ENCODE results near the gene LAMA5.

The LAMA5 gene

DNA sequence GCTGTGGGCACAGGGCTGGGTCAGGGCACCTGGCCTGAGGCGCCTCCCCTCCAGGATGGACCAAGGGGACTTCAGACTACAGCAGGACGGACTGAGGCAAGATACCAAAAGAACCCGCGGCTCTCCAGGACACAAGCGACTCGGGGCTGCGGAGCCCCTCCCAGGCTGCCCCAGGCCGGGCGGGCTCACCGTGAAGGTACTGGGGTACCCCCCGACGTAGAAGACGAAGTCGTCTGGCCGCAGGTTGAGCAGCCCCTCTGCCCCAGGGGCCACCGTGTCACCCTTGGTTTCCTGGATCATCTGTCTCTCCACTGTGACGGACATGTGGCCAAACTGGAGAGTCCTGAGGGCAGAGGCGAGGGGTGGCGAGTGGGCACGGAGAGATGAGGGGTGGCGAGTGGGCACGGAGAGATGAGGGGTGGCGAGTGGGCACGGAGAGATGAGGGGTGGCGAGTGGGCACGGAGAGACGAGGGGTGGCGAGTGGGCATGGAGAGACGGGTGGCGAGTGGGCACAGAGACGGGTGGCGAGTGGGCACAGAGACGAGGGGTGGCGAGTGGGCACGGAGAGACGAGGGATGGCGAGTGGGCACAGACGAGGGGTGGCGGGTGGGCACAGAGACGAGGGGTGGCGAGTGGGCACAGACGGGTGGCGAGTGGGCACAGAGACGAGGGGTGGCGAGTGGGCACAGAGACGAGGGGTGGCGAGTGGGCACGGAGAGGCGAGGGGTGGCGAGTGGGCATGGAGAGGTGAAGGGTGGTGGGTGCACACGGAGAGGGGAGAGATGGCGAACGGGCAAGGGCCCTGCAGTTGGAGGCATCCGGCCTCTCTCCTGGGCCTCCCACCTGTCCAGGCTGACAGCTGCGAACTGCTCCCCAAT is 53.4 kb downstream of the LAMA5 start:
- no peak for DNase-seq (ENCODE audit: low spot score)

GRCh38 chr20:62313021-62313420 is 54.1 kb downstream of the LAMA5 start:
- DNase-seq (ENCODE audit: low spot score): no peak

DNA sequence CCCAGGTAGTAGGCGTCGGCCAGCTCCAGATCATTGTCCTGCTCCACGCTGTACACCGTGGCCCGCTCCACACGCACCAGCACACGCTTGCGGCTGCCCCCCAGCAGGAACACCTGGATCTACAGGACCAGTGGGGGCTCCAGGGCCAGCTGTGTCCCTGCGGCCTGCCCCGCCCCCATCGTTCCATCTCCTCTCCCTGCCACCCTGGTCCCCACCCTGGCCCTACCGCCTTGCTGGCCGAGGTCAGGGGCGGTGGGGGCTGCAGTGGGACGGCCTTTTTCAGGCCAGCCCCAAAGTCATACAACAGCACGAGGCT is 54.5 kb downstream of the LAMA5 start:
- no peak for DNase-seq (ENCODE audit: low spot score)

GRCh38 chr20:62311832-62312661 is 55.1 kb downstream of the LAMA5 start:
- DNase-seq (ENCODE audit: low spot score): no peak

DNA sequence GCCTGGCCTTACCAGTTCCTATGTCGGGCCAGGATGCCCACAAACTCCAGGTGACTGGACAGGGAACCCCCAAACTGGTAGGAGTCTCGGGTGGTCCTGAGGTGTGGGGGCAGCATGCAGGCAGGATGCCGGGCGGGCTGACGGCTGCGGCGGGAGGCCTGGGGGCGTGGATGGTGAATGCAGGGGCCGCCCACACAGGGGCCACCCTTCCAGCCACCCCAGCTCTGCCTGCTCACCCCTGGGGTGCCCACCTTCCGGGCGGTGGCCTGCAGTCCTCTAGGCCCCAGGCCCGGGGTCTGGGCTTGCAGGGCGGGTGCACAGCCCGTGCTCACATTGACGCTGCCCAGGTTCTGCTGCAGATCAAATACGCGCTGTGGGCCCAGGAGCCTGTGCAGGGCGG is 56.0 kb downstream of the LAMA5 start:
- no peak for DNase-seq (ENCODE audit: low spot score)

DNA sequence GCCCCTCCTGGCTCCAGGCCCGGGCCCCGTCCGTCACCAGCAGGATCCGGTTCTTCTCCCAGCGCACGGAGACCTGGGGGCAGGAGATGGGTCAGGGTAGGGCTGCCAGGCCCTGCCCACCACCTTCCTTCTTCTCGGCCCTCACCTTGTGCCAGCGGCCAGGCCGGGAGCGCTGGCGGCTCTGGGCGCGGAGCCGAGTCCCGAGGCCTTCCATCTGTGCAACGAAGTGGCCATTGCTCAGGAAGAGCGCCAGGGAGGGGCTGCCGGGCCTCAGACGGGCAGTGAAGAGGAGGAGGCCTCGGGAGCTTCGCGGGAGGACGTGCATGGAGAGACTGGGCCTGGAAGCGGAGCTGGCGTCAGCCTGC is 56.4 kb downstream of the LAMA5 start:
- no peak for DNase-seq (ENCODE audit: low spot score)

DNA sequence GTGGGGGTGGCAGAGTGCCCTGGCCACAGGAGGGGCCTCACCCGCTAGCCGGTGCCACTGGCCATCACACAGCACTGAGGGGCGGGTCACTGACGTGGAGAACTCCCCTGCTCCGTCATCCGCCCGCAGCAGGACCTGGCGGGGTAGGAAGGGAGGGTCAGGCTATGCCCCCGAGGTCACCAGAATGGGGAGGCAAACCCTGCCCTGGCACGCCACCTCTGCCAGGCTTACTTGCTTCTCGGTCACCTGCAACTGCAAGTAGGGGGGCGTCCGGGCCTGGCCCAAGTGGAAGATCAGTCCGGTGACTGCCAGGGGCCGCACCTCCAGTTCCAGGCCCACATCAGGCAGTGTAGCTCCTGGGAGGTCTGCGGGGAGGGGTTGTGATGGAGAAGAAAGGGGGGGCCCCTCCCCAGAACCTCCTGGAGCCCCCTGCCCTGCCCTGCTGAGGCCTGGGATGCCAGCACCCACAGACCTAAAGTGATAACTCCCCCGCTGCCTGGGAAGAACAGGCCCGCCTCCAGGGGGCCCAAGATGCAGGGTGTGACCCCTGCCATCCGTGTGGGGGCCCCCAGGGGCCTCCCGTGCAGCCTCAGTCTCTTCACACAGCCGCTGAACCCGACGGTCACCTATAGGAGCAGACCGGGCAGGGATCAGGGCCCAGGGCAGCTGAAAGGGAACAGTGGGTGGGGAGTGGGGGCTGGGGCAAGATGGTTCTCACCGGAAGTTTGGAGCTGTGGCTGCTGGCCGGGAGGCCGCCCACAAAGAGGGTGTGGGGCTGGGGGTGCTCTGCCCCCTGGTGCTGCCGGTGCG is 57.0 kb downstream of the LAMA5 start:
- DNase-seq (ENCODE audit: low spot score): no peak

GRCh38 chr20:62309198-62309944 is 57.7 kb downstream of the LAMA5 start:
- no peak for DNase-seq (ENCODE audit: low spot score)

- DNase-seq (ENCODE audit: low spot score): no peak
Measured at GRCh38 chr20:62308102-62308822, 58.9 kb downstream of the LAMA5 start.

- no peak for DNase-seq (ENCODE audit: low spot score)
Measured at GRCh38 chr20:62307226-62308101, 59.6 kb downstream of the LAMA5 start.

GRCh38 chr20:62306414-62307187 is 60.5 kb downstream of the LAMA5 start:
- no peak for DNase-seq (ENCODE audit: low spot score)

DNA sequence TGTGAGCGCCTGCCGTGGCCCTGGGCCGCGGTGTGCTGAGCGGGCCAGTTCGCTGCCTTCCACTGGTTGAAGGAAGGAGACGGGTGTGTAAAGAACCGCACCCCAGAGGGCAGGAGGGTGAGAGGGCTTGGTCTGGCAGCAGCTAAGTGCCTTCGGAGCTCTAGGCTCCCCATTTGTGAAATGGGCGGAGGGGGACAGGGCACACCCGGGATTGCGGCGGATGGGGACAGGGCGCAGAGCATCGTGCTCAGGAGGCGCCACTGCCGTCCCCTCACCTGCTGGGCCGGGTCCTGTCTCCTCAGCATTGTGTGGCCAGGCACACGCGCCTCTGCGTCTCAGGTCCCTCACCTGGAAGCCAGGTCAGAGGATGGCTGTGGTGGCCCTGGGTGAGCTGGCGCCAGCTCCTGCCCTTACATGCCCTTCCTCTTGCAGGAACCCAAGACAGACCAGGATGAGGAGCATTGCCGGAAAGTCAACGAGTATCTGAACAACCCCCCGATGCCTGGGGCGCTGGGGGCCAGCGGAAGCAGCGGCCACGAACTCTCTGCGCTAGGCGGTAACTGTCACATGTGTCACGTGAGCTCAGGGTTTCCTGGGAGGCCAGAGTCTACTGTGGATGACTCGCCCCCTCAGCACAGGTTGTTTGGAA is 61.2 kb downstream of the LAMA5 start:
- DNase-seq (ENCODE audit: low spot score): no peak

- DNase-seq (ENCODE audit: low spot score): no peak
Measured at GRCh38 chr20:62305149-62305764, 61.9 kb downstream of the LAMA5 start.

- no peak for DNase-seq (ENCODE audit: low spot score)
Measured at GRCh38 chr20:62304331-62305148, 62.6 kb downstream of the LAMA5 start.

DNA sequence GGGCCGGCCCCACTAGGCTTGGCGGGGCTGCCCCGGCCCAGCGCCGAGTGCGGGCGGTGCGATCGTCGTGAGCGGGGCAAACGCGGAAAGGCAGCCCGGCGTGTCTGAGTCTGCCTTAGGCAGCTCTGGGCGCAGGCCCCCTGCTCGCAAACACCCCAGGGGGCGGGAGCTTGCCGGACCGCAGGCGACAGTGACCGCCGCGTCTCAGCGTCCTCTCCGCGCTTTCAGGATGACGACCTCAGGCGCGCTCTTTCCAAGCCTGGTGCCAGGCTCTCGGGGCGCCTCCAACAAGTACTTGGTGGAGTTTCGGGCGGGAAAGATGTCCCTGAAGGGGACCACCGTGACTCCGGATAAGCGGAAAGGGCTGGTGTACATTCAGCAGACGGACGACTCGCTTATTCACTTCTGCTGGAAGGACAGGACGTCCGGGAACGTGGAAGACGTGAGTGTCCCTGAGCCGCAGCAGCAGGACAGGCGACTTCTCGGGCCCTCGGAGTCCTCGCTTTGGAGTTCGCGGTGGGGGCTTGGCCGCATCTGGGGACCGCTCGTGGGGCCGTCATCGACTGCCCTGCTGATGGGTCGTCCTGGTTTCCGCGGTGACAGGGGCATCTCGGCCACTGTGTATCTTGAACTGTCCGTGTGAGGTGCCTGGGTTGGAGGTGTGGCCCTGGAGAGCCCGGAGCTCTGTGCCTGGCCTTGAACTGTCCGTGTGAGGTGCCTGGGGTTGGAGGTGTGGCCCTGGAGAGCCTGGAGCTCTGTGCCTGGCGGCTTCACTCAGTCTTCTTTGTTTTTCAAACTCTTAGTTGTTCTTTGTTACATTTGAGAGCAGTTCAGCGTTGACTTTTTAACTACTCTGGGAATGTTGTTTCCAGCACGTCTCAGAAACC is 63.5 kb downstream of the LAMA5 start:
- no peak for DNase-seq (ENCODE audit: low spot score)

DNA sequence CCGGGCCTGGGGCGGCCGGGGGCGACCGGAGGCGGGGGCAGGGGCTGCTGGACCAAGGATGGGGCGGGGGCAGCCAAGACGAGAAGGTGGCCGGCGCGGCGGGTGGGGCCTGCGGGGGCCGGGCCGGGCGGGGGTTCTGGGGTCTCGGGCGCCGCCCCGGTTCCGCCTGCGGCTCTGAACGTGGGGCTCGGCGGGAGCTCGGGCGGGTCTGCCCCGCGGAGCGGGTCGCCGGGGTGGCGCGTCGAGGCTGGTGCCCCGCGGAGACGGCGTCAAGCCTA is 64.1 kb downstream of the LAMA5 start:
- DNase-seq (ENCODE audit: low spot score): no peak

Measured in CD4-positive, alpha-beta T cell treated with Interleukin-15 for 4 hours (primary cell).